Measurements from ENCODE around the gene ADGRG1. TPM values are rescaled to one million over a fixed set of nuclear protein-coding genes. Genes with fewer than 3 reads are reported as not detected.

ADGRG1 gene
- total RNA-seq, 1 experiment from 2014 or later = 13.1 TPM

GRCh38 chr16:57665541-57665940 lies 37.1 kb downstream of the ADGRG1 start:
- TF ChIP-seq TCF7L2 (IDR thresholded peaks at IDR 0.05; ENCODE audit: low read depth, low read length) = no peak
- TF ChIP-seq CTCF (IDR thresholded peaks at IDR 0.05) = no peak
- no peak for TF ChIP-seq POLR2AphosphoS5 (IDR thresholded peaks at IDR 0.05; ENCODE audit: low read depth, low read length)
- TF ChIP-seq SIN3A (IDR thresholded peaks at IDR 0.05; ENCODE audit: borderline replicate concordance, insufficient read depth, low read depth, low read length) = no peak
- no peak for TF ChIP-seq REST (IDR thresholded peaks at IDR 0.05; ENCODE audit: insufficient read depth in 1 of 2, low read depth in 2 of 2, low read length in 1 of 2)
- no TSS peak for BruUV-seq (replicated peaks)
- Histone ChIP-seq H3K9me3 (ENCODE audit: control insufficient read depth, insufficient read depth, low read depth, low read length) (no peaks in the 10 kb centered on the region), H3K4me3 (ENCODE audit: low read depth in 2 of 2, low read length in 2 of 2) (no peak overlapping the region), H3K36me3 (ENCODE audit: control insufficient read depth, insufficient read depth, low read length) (no peaks in the 10 kb centered on the region), H3K4me1 (ENCODE audit: control insufficient read depth, insufficient read depth, low read length) (no peaks in the 10 kb centered on the region), H3K27ac (ENCODE audit: low read length) (no peak overlapping the region), H3K27me3 (ENCODE audit: control insufficient read depth, insufficient read depth, low read length) (no peaks in the 10 kb centered on the region)
- CTCF ChIA-PET = interaction anchor here (1.1 kb wide), 1 partner anchor 31 kb away, joined by 3 read pairs; no protein-coding TSS in a partner anchor
- in situ Hi-C loops (cut with HindIII; ENCODE audit: low pct_unique_long_range_greater_than_20kb, low sequenced_read_pairs) (no loop called here), intact Hi-C loops (cut with micrococcal nuclease; ENCODE audit: unreplicated experiment) (no loop called here)
- DNase-seq (ENCODE audit: low read depth, low spot score) (no peak), ATAC-seq (no peak)
- POLR2A ChIA-PET = no interaction called here

- in situ Hi-C loops (cut with HindIII; ENCODE audit: low pct_unique_long_range_greater_than_20kb, low sequenced_read_pairs) = no loop called here
- Histone ChIP-seq H3K4me1 (ENCODE audit: control insufficient read depth, insufficient read depth, low read length) (no peaks in the 10 kb centered on the region), H3K4me3 (ENCODE audit: low read depth in 2 of 2, low read length in 2 of 2) (no peak overlapping the region), H3K9me3 (ENCODE audit: control insufficient read depth, insufficient read depth, low read depth, low read length) (no peaks in the 10 kb centered on the region), H3K36me3 (ENCODE audit: control insufficient read depth, insufficient read depth, low read length) (no peaks in the 10 kb centered on the region), H3K27ac (ENCODE audit: low read length) (no peak overlapping the region), H3K27me3 (ENCODE audit: control insufficient read depth, insufficient read depth, low read length) (no peaks in the 10 kb centered on the region)
- ChIA-PET POLR2A (no interaction called here), CTCF (interaction anchor here (1.1 kb wide), 1 partner anchor 32 kb away, joined by 3 read pairs; no protein-coding TSS in a partner anchor)
- ATAC-seq (no peak), DNase-seq (ENCODE audit: low read depth, low spot score) (no peak)
- TF ChIP-seq POLR2AphosphoS5 (IDR thresholded peaks at IDR 0.05; ENCODE audit: low read depth, low read length) (no peak), SIN3A (IDR thresholded peaks at IDR 0.05; ENCODE audit: borderline replicate concordance, insufficient read depth, low read depth, low read length) (no peak), CTCF (IDR thresholded peaks at IDR 0.05) (no peak), TCF7L2 (IDR thresholded peaks at IDR 0.05; ENCODE audit: low read depth, low read length) (no peak), REST (IDR thresholded peaks at IDR 0.05; ENCODE audit: insufficient read depth in 1 of 2, low read depth in 2 of 2, low read length in 1 of 2) (no peak)
- BruUV-seq (replicated peaks) = no TSS peak
- intact Hi-C loops (cut with micrococcal nuclease; ENCODE audit: unreplicated experiment) = no loop called here
Observed at GRCh38 chr16:57666353-57667047, 38.1 kb downstream of the ADGRG1 start.
